Hepatocyte (in vitro differentiated cells): ENCODE results near the gene NUP50. TPM values are rescaled to one million over a fixed set of nuclear protein-coding genes. Genes with fewer than 3 reads are reported as not detected.

Source experiments
- DNase-seq: peaks from one replicate; pipeline ENCODE4 v3.0.0-alpha.2; 2016; ENCODE audit warnings: low spot score
- H2AFZ ChIP-seq: fragments of 200-600 bp; sonication (generic); 2 replicates; pipeline ENCODE4 v1.6.0; 2016; ENCODE audit warnings: antibody characterized with exemption, mild to moderate bottlenecking
- H3K27ac ChIP-seq: fragments of 200-600 bp; sonication (generic); 2 replicates; pipeline ENCODE4 v1.5.1; 2016; ENCODE audit warnings: mild to moderate bottlenecking
- H3K27me3 ChIP-seq: fragments of 200-600 bp; sonication (generic); 2 replicates; pipeline ENCODE4 v1.6.1; 2016
- H3K36me3 ChIP-seq: fragments of 200-600 bp; sonication (generic); replicated peaks from 2 replicates; pipeline ENCODE4 v1.5.1; 2016; ENCODE audit warnings: low read depth; ENCODE audit not compliant: insufficient read depth
- H3K4me1 ChIP-seq: fragments of 200-600 bp; sonication (generic); 2 replicates; pipeline ENCODE4 v1.5.1; 2016; ENCODE audit warnings: mild to moderate bottlenecking, moderate library complexity; ENCODE audit not compliant: insufficient read depth
- H3K4me2 ChIP-seq: fragments of 200-600 bp; sonication (generic); 2 replicates; pipeline ENCODE4 v1.6.0; 2016
- H3K4me3 ChIP-seq: fragments of 200-600 bp; sonication (generic); 2 replicates; pipeline ENCODE4 v1.5.1; 2016; ENCODE audit warnings: mild to moderate bottlenecking
- H3K79me2 ChIP-seq: fragments of 200-600 bp; sonication (generic); 2 replicates; pipeline ENCODE4 v1.6.0; 2017; ENCODE audit warnings: mild to moderate bottlenecking
- H3K9me2 ChIP-seq: fragments of 200-600 bp; sonication (generic); replicated peaks from 2 replicates; pipeline ENCODE4 v1.6.0; 2017; ENCODE audit warnings: mild to moderate bottlenecking; ENCODE audit not compliant: insufficient read depth
- H3K9me3 ChIP-seq: fragments of 200-600 bp; sonication (generic); 2 replicates; pipeline ENCODE4 v1.5.1; 2016; ENCODE audit warnings: low read depth, mild to moderate bottlenecking
- H4K20me1 ChIP-seq: fragments of 200-600 bp; sonication (generic); 2 replicates; pipeline ENCODE4 v1.6.0; 2016; ENCODE audit warnings: mild to moderate bottlenecking; ENCODE audit not compliant: insufficient read depth, poor library complexity, severe bottlenecking
- EZH2 ChIP-seq: fragments of 200-600 bp; sonication (generic); IDR thresholded peaks from 2 replicates; pipeline ENCODE4 v1.6.1; 2016; ENCODE audit warnings: antibody characterized with exemption, mild to moderate bottlenecking, borderline replicate concordance
- EZH2phosphoT487 ChIP-seq: fragments of 200-600 bp; sonication (generic); IDR thresholded peaks from one replicate; pipeline ENCODE4 v1.6.1; 2018; ENCODE audit warnings: antibody characterized with exemption, mild to moderate bottlenecking, low read depth, moderate library complexity; ENCODE audit not compliant: unreplicated experiment, severe bottlenecking
- WGBS: methylation state at CpG from one replicate; pipeline ENCODE4 v1.1.6; 2016; ENCODE audit warnings: low lambda C conversion rate; ENCODE audit errors: missing lambda C conversion rate; 5-methylcytosine and 5-hydroxymethylcytosine counted together
- polyA plus RNA-seq: library from polyadenylated mRNA; unstranded; fragments of >200 nt; fragmentation: Nextera tagmentation; extraction: Ambion mirVana; gene quantifications from 2 replicates; pipeline ENCODE4 v1.2.1, GENCODE V29; 2016
- total RNA-seq: library from RNA; depleted of rRNA; stranded (reverse); fragments of >200 nt; gene quantifications from 2 replicates; pipeline ENCODE4 v1.2.3, GENCODE V29; 2014
- TF ChIP-seq, protein P1 (sequence below): fragments of 200-600 bp; sonication (generic); IDR thresholded peaks from 2 replicates; pipeline ENCODE4 v1.5.1; 2016; ENCODE audit warnings: antibody characterized with exemption, mild to moderate bottlenecking; ENCODE audit not compliant: poor library complexity

Gene NUP50
- total and polyA plus RNA-seq, 2 experiments from 2014 or later, result 16.0 to 43.8 TPM

DNA sequence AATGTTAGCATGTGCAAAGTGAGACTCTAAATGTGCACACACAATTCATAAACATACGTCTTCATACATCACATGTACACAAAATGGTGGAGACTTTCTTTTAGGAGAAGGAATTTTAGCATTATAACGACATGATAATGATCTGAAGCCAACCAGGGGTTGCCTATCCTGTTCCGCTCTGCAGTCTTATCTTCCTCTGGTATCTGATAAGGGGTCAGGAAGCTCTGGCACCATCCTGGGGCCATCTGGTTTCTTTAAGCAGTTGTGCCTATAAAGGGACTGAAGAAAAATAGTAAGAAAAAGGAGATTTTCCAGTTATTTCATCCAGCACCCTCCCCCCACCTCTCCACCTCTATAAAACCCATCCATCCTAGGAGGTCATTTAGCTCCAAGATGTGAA lies 5.8 kb upstream of the NUP50 start:
- no peaks in the 10 kb centered on the region for H3K9me2 ChIP-seq
- WGBS, result 50% methylated on average over 3 of the region's 3 CpGs
- H3K27ac ChIP-seq, result peak overlapping the region; percentile 96
- H3K79me2 ChIP-seq, result peaks cover 28% of the 10 kb centered on the region
- no peaks in the 10 kb centered on the region for H4K20me1 ChIP-seq
- TF ChIP-seq, protein P1, sequence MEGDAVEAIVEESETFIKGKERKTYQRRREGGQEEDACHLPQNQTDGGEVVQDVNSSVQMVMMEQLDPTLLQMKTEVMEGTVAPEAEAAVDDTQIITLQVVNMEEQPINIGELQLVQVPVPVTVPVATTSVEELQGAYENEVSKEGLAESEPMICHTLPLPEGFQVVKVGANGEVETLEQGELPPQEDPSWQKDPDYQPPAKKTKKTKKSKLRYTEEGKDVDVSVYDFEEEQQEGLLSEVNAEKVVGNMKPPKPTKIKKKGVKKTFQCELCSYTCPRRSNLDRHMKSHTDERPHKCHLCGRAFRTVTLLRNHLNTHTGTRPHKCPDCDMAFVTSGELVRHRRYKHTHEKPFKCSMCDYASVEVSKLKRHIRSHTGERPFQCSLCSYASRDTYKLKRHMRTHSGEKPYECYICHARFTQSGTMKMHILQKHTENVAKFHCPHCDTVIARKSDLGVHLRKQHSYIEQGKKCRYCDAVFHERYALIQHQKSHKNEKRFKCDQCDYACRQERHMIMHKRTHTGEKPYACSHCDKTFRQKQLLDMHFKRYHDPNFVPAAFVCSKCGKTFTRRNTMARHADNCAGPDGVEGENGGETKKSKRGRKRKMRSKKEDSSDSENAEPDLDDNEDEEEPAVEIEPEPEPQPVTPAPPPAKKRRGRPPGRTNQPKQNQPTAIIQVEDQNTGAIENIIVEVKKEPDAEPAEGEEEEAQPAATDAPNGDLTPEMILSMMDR, result no peak
- TF ChIP-seq EZH2 (no peak), EZH2phosphoT487 (no peak)
- no peak for DNase-seq
- H3K36me3 ChIP-seq, result no peaks in the 10 kb centered on the region
- H2AFZ ChIP-seq, result no peak overlapping the region
- H3K4me3 ChIP-seq, result no peak overlapping the region
- H3K27me3 ChIP-seq, result no peaks in the 10 kb centered on the region
- H3K4me1 ChIP-seq, result peaks cover 36% of the 10 kb centered on the region
- no peaks in the 10 kb centered on the region for H3K9me3 ChIP-seq
- H3K4me2 ChIP-seq, result peak overlapping the region; percentile 47

DNA sequence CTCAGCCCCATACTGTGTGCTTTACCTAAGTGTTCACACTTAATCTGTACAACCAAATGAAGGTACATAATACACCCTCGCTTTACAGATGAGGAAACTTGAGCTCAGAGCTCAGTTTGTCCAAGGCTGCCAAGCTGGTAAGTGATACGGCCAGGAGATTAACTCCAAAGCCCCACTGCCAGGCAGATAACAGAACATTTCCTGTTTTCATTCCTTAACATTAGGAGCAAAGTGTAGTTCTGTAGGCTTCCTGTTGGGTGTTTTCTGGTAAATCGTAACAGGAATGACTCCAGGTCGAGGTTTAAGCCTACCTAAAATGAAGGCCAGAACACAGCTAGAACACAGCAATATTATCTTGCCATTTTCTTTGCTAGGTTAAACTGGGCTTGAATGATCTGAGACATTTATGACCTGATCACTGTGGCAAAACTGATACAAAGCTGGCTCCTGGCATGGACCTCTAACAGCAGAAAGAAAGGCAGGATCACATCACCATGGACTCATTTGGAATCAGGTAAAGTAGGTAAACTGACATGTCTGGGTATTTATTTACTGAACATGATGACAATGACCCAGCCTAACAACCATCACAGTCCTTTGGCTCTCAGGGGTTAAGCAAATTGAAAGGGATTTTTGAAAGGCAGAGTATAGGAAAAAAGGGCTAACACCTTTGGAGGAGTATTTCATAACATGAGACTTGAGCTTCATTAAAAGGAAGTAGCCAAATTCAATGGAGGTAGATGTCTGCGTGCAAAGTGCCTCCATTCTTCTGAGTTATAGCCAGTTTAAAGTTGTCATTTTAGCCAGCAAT lies 3.9 kb upstream of the NUP50 start:
- peak; percentile 44 for DNase-seq
- Histone ChIP-seq H3K36me3 (no peaks in the 10 kb centered on the region), H4K20me1 (no peaks in the 10 kb centered on the region), H3K79me2 (peaks cover 31% of the 10 kb centered on the region), H3K4me2 (peak overlapping the region; percentile 47), H3K9me2 (no peaks in the 10 kb centered on the region), H3K4me1 (peaks cover 34% of the 10 kb centered on the region), H2AFZ (no peak overlapping the region), H3K27me3 (no peaks in the 10 kb centered on the region), H3K9me3 (no peaks in the 10 kb centered on the region), H3K4me3 (no peak overlapping the region), H3K27ac (peak overlapping the region; percentile 96)
- TF ChIP-seq EZH2, result no peak
- TF ChIP-seq, protein P1, result no peak
- TF ChIP-seq EZH2phosphoT487, result no peak
- whole genome bisulfite sequencing, result 38% methylated on average over 5 of the region's 5 CpGs

DNA sequence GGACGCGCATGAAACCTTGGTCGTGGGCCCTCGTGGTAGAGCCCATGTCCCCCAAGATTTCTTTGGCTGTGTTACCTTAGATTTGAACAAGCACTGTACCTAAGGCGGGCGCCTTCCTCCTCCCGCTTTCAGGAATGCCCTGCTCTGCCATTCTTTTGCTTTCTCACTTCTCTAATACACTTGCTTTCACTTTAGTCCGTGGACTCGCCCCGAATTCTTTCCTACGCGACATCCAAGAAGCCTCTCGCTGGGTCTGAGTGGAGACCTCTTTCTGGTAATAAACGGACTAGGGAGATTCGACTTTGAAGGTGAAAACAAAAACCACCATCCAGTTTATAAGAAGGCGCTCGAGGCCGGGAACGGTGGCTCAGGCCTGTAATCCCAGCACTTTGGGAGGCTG lies 1.2 kb upstream of the NUP50 start:
- no peaks in the 10 kb centered on the region for H3K36me3 ChIP-seq
- H3K27me3 ChIP-seq, result no peaks in the 10 kb centered on the region
- no peaks in the 10 kb centered on the region for H3K9me2 ChIP-seq
- H3K4me3 ChIP-seq, result peak overlapping the region; percentile 63
- TF ChIP-seq EZH2phosphoT487 (no peak), EZH2 (no peak)
- TF ChIP-seq, protein P1, result no peak
- peaks cover 56% of the 10 kb centered on the region for H3K79me2 ChIP-seq
- DNase-seq, result no peak
- WGBS, result 62% methylated on average over 18 of the region's 19 CpGs
- peaks cover 35% of the 10 kb centered on the region for H3K4me1 ChIP-seq
- no peaks in the 10 kb centered on the region for H3K9me3 ChIP-seq
- H2AFZ ChIP-seq, result no peak overlapping the region
- peak overlapping the region; percentile 94 for H3K27ac ChIP-seq
- H3K4me2 ChIP-seq, result peak overlapping the region; percentile 88
- H4K20me1 ChIP-seq, result no peaks in the 10 kb centered on the region
